Measurements from ENCODE around the gene MPG. TPM values are rescaled to one million over a fixed set of nuclear protein-coding genes. Genes with fewer than 3 reads are reported as not detected.

The MPG gene
- total RNA-seq, 4 donors from 2014 or later = 46.8 to 94.4 (median 70.9) TPM

- TF ChIP-seq CTCF (IDR thresholded peaks at IDR 0.05) (no peak), EP300 (IDR thresholded peaks at IDR 0.05) (no peak), POLR2A (IDR thresholded peaks at IDR 0.05) (no peak), POLR2AphosphoS5 (IDR thresholded peaks at IDR 0.05) (no peak)
- Histone ChIP-seq H3K36me3 (peaks cover 30% of the 10 kb centered on the region), H3K27ac (no peak overlapping the region), H3K9me3 (no peaks in the 10 kb centered on the region), H3K4me3 (no peak overlapping the region), H3K27me3 (no peaks in the 10 kb centered on the region), H3K4me1 (peaks cover 18% of the 10 kb centered on the region)
- no peak for DNase-seq (ENCODE audit: low spot score in 2 of 2)
- 88% methylated on average over 6 of the region's 6 CpGs for WGBS
These were observed 27.5 kb downstream of the MPG start for GRCh38 chr16:105521-105920.

- DNase-seq (ENCODE audit: low spot score in 2 of 2) = no peak
- TF ChIP-seq EP300 (IDR thresholded peaks at IDR 0.05) (no peak), CTCF (IDR thresholded peaks at IDR 0.05) (peak; percentile 46 to 78)
- no peaks in the 10 kb centered on the region for H3K9me3 ChIP-seq
- H3K36me3 ChIP-seq = peaks cover 40% of the 10 kb centered on the region
- H3K27ac ChIP-seq = no peak overlapping the region
- H3K4me1 ChIP-seq = peaks cover 10% of the 10 kb centered on the region
- H3K4me3 ChIP-seq = no peak overlapping the region
- WGBS = 23% methylated on average over 6 of the region's 6 CpGs
- no peaks in the 10 kb centered on the region for H3K27me3 ChIP-seq
These were observed 28.7 kb downstream of the MPG start for GRCh38 chr16:106623-107324.

GRCh38 chr16:112153-112840 is 34.3 kb downstream of the MPG start:
- DNase-seq (ENCODE audit: low spot score in 2 of 2) = no peak
- H3K27ac ChIP-seq = no peak overlapping the region
- H3K4me3 ChIP-seq = no peak overlapping the region
- peaks cover 59% of the 10 kb centered on the region for H3K36me3 ChIP-seq
- peaks cover 6% of the 10 kb centered on the region for H3K4me1 ChIP-seq
- no peaks in the 10 kb centered on the region for H3K9me3 ChIP-seq
- 90% methylated on average over 16 of the region's 21 CpGs for WGBS
- TF ChIP-seq POLR2A (IDR thresholded peaks at IDR 0.05) (no peak), POLR2AphosphoS5 (IDR thresholded peaks at IDR 0.05) (no peak), EP300 (IDR thresholded peaks at IDR 0.05) (no peak), CTCF (IDR thresholded peaks at IDR 0.05) (no peak)
- no peaks in the 10 kb centered on the region for H3K27me3 ChIP-seq

- no peak for DNase-seq (ENCODE audit: low spot score in 2 of 2)
- Histone ChIP-seq H3K9me3 (no peaks in the 10 kb centered on the region), H3K36me3 (peaks cover 53% of the 10 kb centered on the region), H3K27ac (no peak overlapping the region), H3K27me3 (no peaks in the 10 kb centered on the region), H3K4me1 (peaks cover 6% of the 10 kb centered on the region), H3K4me3 (no peak overlapping the region)
- TF ChIP-seq EP300 (IDR thresholded peaks at IDR 0.05) (no peak), POLR2A (IDR thresholded peaks at IDR 0.05) (no peak), CTCF (IDR thresholded peaks at IDR 0.05) (no peak), POLR2AphosphoS5 (IDR thresholded peaks at IDR 0.05) (no peak)
- 90% methylated on average over 2 of the region's 2 CpGs for WGBS
These were observed 36.3 kb downstream of the MPG start for GRCh38 chr16:114327-114726.

- no peak for TF ChIP-seq POLR2A (IDR thresholded peaks at IDR 0.05)
- no peak for TF ChIP-seq POLR2AphosphoS5 (IDR thresholded peaks at IDR 0.05)
- no peak for TF ChIP-seq EP300 (IDR thresholded peaks at IDR 0.05)
- no peak overlapping the region for H3K27ac ChIP-seq
- H3K36me3 ChIP-seq = peaks cover 36% of the 10 kb centered on the region
- WGBS = 82% methylated on average over 7 of the region's 7 CpGs
- H3K27me3 ChIP-seq = no peaks in the 10 kb centered on the region
- no peaks in the 10 kb centered on the region for H3K9me3 ChIP-seq
- H3K4me3 ChIP-seq = no peak overlapping the region
- no peak for DNase-seq (ENCODE audit: low spot score in 2 of 2)
- H3K4me1 ChIP-seq = peaks cover 6% of the 10 kb centered on the region
These were observed 38.0 kb downstream of the MPG start for GRCh38 chr16:116015-116414.
